ENCODE data around the gene WDR4. TPM values are rescaled to one million over a fixed set of nuclear protein-coding genes. Genes with fewer than 3 reads are reported as not detected.
"Not testable (repeated sequence)": the region's sequence is repeated elsewhere in the genome, so short reads cannot be mapped to it uniquely, and the experiment has no call there.

The WDR4 gene
- total RNA-seq, 6 experiments from 2014 or later: 18.5 to 27.6 (median 20.9) TPM

- no peak for DNase-seq
- no peaks in the 10 kb centered on the region for H3K9me3 Mint-ChIP-seq
- no peak overlapping the region for H3K4me3 Mint-ChIP-seq
- H3K27ac Mint-ChIP-seq: no peak overlapping the region
- H3K36me3 Mint-ChIP-seq (ENCODE audit: low read depth): peaks cover 31% of the 10 kb centered on the region
- no peaks in the 10 kb centered on the region for H3K4me1 Mint-ChIP-seq (ENCODE audit: low read depth)
- no peaks in the 10 kb centered on the region; the same call in none of the 2 replicates for H3K27me3 Mint-ChIP-seq (ENCODE audit: insufficient read depth)
- TF ChIP-seq, protein P1, sequence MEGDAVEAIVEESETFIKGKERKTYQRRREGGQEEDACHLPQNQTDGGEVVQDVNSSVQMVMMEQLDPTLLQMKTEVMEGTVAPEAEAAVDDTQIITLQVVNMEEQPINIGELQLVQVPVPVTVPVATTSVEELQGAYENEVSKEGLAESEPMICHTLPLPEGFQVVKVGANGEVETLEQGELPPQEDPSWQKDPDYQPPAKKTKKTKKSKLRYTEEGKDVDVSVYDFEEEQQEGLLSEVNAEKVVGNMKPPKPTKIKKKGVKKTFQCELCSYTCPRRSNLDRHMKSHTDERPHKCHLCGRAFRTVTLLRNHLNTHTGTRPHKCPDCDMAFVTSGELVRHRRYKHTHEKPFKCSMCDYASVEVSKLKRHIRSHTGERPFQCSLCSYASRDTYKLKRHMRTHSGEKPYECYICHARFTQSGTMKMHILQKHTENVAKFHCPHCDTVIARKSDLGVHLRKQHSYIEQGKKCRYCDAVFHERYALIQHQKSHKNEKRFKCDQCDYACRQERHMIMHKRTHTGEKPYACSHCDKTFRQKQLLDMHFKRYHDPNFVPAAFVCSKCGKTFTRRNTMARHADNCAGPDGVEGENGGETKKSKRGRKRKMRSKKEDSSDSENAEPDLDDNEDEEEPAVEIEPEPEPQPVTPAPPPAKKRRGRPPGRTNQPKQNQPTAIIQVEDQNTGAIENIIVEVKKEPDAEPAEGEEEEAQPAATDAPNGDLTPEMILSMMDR (IDR thresholded peaks at IDR 0.05): no peak
Measured at GRCh38 chr21:42850463-42850862, 28.9 kb downstream of the WDR4 start.

- Mint-ChIP-seq H3K4me3 (no peak overlapping the region), H3K9me3 (no peaks in the 10 kb centered on the region), H3K27ac (no peak overlapping the region), H3K4me1 (ENCODE audit: low read depth) (no peaks in the 10 kb centered on the region), H3K27me3 (ENCODE audit: insufficient read depth) (no peaks in the 10 kb centered on the region; the same call in none of the 2 replicates), H3K36me3 (ENCODE audit: low read depth) (peaks cover 35% of the 10 kb centered on the region)
- DNase-seq: no peak
- TF ChIP-seq, protein P1 (IDR thresholded peaks at IDR 0.05): no peak
Measured at GRCh38 chr21:42849759-42850412, 29.5 kb downstream of the WDR4 start.

- Mint-ChIP-seq H3K9me3 (no peaks in the 10 kb centered on the region), H3K4me3 (no peak overlapping the region), H3K36me3 (ENCODE audit: low read depth) (peaks cover 35% of the 10 kb centered on the region), H3K4me1 (ENCODE audit: low read depth) (no peaks in the 10 kb centered on the region), H3K27me3 (ENCODE audit: insufficient read depth) (no peaks in the 10 kb centered on the region; the same call in none of the 2 replicates), H3K27ac (no peak overlapping the region)
- TF ChIP-seq, protein P1 (IDR thresholded peaks at IDR 0.05): no peak
- no peak for DNase-seq
Measured at GRCh38 chr21:42848932-42849758, 30.2 kb downstream of the WDR4 start.

DNA sequence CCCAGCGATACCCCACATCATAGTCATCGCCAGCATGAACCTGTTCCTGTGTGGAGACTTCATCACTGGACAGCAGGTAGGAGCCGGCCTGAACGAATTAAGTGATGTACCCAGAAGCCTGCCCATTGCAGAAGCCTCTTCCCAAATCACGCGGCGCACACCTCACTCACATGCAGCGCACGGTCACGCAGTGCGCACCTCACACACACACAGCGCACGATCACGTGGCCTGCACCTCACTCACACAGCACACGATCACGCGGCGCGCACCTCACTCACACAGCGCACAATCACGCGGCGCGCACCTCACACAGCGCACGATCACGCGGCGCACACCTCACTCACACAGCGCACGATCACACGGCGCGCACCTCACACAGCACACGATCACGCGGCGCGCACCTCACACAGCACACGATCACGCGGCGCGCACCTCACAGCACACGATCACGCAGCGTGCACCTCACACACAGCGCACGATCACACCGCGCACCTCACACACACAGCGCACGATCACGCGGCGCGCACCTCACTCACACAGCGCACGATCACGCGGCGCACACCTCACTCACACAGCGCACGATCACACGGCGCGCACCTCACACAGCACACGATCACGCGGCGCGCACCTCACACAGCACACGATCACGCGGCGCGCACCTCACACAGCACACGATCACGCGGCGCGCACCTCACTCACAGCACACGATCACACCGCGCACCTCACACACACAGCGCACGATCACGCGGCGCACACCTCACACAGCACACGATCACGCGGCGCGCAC is 31.0 kb downstream of the WDR4 start:
- H3K27ac Mint-ChIP-seq; H3K4me1 Mint-ChIP-seq (ENCODE audit: low read depth); H3K4me3 Mint-ChIP-seq; H3K9me3 Mint-ChIP-seq; DNase-seq; H3K27me3 Mint-ChIP-seq (ENCODE audit: insufficient read depth): not testable (repeated sequence)
- peaks cover 35% of the 10 kb centered on the region for H3K36me3 Mint-ChIP-seq (ENCODE audit: low read depth)

DNA sequence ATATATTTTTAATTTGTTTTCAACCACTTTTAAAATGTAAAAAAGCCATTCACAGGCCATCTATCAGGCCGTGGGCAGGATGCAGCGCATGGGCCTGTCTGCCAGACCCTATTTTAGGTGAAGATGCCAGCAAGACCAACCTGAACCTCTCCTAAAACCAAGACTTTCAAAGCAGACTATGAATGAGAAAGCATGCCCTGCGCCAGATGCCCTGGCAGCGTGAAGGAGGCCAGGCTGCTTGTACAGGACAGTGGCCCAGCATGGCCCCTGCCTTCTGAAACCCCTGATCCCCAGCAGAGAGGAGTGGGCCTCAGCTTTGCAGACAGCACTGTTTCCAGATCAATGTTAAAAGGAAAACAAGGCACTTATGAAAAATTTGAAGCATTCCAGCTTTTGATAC is 31.6 kb downstream of the WDR4 start:
- peaks cover 39% of the 10 kb centered on the region for H3K36me3 Mint-ChIP-seq (ENCODE audit: low read depth)
- H3K27me3 Mint-ChIP-seq (ENCODE audit: insufficient read depth): no peaks in the 10 kb centered on the region; the same call in none of the 2 replicates
- no peak overlapping the region for H3K27ac Mint-ChIP-seq
- H3K4me3 Mint-ChIP-seq: no peak overlapping the region
- H3K9me3 Mint-ChIP-seq: no peaks in the 10 kb centered on the region
- no peaks in the 10 kb centered on the region for H3K4me1 Mint-ChIP-seq (ENCODE audit: low read depth)
- TF ChIP-seq, protein P1 (IDR thresholded peaks at IDR 0.05): no peak
- DNase-seq: no peak
